Ishikawa (cell line): ENCODE results near the gene CD36.

ENCODE experiments used
- CEBPB ChIP-seq: IDR thresholded peaks from 2 replicates; pipeline ENCODE4 v1.6.1; 2012
- CREB1 ChIP-seq: IDR thresholded peaks from 2 replicates; pipeline ENCODE4 v1.6.1; 2012; ENCODE audit warnings: low read depth
- EGR1 ChIP-seq: IDR thresholded peaks from 2 replicates; pipeline ENCODE4 v1.6.1; 2012
- EP300 ChIP-seq: IDR thresholded peaks from 2 replicates; pipeline ENCODE4 v1.6.1; 2012; ENCODE audit warnings: borderline replicate concordance
- FOXM1 ChIP-seq: IDR thresholded peaks from 2 replicates; pipeline ENCODE4 v1.6.1; 2012; ENCODE audit warnings: low read depth, borderline replicate concordance
- MAX ChIP-seq: IDR thresholded peaks from 2 replicates; pipeline ENCODE4 v1.6.1; 2012
- NFIC ChIP-seq: IDR thresholded peaks from 2 replicates; pipeline ENCODE4 v1.6.1; 2012
- RAD21 ChIP-seq: IDR thresholded peaks from 2 replicates; pipeline ENCODE4 v1.6.1; 2012; ENCODE audit warnings: low read depth
- TAF1 ChIP-seq: IDR thresholded peaks from 2 replicates; pipeline ENCODE4 v1.6.1; 2012; ENCODE audit warnings: low read depth, mild to moderate bottlenecking
- TCF12 ChIP-seq: IDR thresholded peaks from 2 replicates; pipeline ENCODE4 v1.6.1; 2012; ENCODE audit warnings: low read depth
- TEAD4 ChIP-seq: IDR thresholded peaks from 2 replicates; pipeline ENCODE4 v1.6.1; 2012
- YY1 ChIP-seq: IDR thresholded peaks from 2 replicates; pipeline ENCODE4 v1.6.1; 2012; ENCODE audit warnings: low read depth
- ZBTB7A ChIP-seq: IDR thresholded peaks from 2 replicates; pipeline ENCODE4 v1.6.1; 2012; ENCODE audit warnings: low read depth
- TF ChIP-seq, protein P1 (sequence below): IDR thresholded peaks from 2 replicates; pipeline ENCODE4 v1.6.1; 2012; ENCODE audit warnings: low read depth, mild to moderate bottlenecking
- TF ChIP-seq, protein P2 (sequence below): IDR thresholded peaks from 2 replicates; pipeline ENCODE4 v1.6.1; 2012

CD36 gene

GRCh38 chr7:80637911-80638765 is at the start of gene CD36:
CD36 (plus strand) TSS chr7:80638642; CDS start chr7:80646741, 8,099 bp downstream.
- TF ChIP-seq TEAD4, result no peak
- TF ChIP-seq YY1, result no peak
- no peak for TF ChIP-seq FOXM1
- TF ChIP-seq EP300, result no peak
- no peak for TF ChIP-seq NFIC
- no peak for TF ChIP-seq RAD21
- TF ChIP-seq ZBTB7A, result no peak

GRCh38 chr7:80589631-80590030 is 48.8 kb upstream of the CD36 start:
- TF ChIP-seq TAF1 (no peak), RAD21 (no peak), ZBTB7A (no peak), EP300 (no peak), CREB1 (no peak), NFIC (no peak), YY1 (no peak), CEBPB (no peak), TCF12 (no peak), EGR1 (no peak), TEAD4 (no peak), FOXM1 (no peak), MAX (no peak)
- TF ChIP-seq, protein P1, sequence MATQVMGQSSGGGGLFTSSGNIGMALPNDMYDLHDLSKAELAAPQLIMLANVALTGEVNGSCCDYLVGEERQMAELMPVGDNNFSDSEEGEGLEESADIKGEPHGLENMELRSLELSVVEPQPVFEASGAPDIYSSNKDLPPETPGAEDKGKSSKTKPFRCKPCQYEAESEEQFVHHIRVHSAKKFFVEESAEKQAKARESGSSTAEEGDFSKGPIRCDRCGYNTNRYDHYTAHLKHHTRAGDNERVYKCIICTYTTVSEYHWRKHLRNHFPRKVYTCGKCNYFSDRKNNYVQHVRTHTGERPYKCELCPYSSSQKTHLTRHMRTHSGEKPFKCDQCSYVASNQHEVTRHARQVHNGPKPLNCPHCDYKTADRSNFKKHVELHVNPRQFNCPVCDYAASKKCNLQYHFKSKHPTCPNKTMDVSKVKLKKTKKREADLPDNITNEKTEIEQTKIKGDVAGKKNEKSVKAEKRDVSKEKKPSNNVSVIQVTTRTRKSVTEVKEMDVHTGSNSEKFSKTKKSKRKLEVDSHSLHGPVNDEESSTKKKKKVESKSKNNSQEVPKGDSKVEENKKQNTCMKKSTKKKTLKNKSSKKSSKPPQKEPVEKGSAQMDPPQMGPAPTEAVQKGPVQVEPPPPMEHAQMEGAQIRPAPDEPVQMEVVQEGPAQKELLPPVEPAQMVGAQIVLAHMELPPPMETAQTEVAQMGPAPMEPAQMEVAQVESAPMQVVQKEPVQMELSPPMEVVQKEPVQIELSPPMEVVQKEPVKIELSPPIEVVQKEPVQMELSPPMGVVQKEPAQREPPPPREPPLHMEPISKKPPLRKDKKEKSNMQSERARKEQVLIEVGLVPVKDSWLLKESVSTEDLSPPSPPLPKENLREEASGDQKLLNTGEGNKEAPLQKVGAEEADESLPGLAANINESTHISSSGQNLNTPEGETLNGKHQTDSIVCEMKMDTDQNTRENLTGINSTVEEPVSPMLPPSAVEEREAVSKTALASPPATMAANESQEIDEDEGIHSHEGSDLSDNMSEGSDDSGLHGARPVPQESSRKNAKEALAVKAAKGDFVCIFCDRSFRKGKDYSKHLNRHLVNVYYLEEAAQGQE, result no peak
- TF ChIP-seq, protein P2, sequence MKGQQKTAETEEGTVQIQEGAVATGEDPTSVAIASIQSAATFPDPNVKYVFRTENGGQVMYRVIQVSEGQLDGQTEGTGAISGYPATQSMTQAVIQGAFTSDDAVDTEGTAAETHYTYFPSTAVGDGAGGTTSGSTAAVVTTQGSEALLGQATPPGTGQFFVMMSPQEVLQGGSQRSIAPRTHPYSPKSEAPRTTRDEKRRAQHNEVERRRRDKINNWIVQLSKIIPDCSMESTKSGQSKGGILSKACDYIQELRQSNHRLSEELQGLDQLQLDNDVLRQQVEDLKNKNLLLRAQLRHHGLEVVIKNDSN, result no peak

DNA sequence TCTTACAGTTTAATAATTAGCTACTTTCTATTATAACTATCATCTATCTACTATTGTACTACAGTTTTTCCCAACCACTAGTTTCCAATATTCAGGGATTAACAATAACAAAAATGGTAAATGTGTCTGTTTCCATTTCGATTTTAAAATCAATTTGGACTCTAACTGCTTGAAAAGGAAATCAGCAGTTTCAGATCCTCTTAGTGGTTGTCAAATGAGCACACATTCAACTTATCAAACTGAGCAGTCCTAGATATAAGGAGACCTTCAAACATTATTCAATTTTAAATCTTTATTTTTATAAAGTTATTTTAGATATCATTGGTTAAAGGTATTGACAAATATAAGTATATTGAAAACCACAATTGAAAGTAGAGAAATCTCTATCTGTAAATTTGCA is 46.8 kb upstream of the CD36 start:
- TF ChIP-seq TCF12, result no peak
- no peak for TF ChIP-seq EGR1
- TF ChIP-seq EP300, result no peak
- no peak for TF ChIP-seq CEBPB
- TF ChIP-seq NFIC, result no peak
- no peak for TF ChIP-seq YY1
- TF ChIP-seq RAD21, result no peak
- no peak for TF ChIP-seq CREB1
- no peak for TF ChIP-seq TAF1
- TF ChIP-seq MAX, result no peak

- TF ChIP-seq EP300 (no peak), TAF1 (no peak), FOXM1 (no peak), MAX (no peak), CREB1 (no peak), NFIC (no peak), TCF12 (no peak), YY1 (no peak)
Measured at GRCh38 chr7:80593869-80594586, 44.4 kb upstream of the CD36 start.

DNA sequence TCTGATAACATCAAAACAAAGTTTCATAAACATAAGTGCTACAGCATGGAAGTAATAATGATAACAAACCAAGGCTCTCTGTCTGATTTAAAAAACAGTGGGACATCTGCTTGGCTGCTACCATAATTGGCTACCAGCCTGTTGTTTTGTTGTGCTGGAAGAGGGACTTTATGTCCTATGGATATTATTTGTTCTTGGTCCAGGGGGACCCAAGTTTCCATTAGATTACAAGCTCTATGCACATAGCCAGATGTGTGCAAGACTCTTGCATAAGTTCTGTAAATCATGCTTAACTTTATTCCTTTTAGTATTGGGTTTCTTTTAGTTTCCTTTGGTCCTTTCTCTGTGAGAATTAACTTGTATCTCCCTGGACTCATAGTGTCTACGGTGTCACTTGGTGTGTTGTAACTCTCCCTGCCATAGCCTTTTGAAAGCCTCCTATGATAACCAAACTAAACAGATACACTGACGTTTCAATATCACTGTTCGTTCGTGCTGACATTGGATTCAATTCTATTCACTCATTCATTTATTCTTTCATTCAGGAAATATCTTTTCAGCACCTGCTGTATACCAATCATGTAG is 41.4 kb upstream of the CD36 start:
- TF ChIP-seq YY1 (no peak), CEBPB (no peak), TEAD4 (no peak), EP300 (no peak), NFIC (no peak), CREB1 (no peak), FOXM1 (no peak), TCF12 (no peak), ZBTB7A (no peak), MAX (no peak), TAF1 (no peak), RAD21 (no peak), EGR1 (no peak)
- TF ChIP-seq, protein P1, result no peak
- TF ChIP-seq, protein P2, result no peak
